Measurements from ENCODE around the gene DAGLA.
A peak's percentile ranks its signal among the peaks of the same experiment; 100 is the strongest.

The DAGLA gene

GRCh38 chr11:61711498-61711897 lies 31.3 kb downstream of the DAGLA start:
- DNase-seq, result peak; percentile 87

- peak; percentile 69 for DNase-seq
Measured at GRCh38 chr11:61712314-61712713, 32.1 kb downstream of the DAGLA start.

- DNase-seq, result no peak
Measured at GRCh38 chr11:61712846-61713245, 32.7 kb downstream of the DAGLA start.

- DNase-seq, result no peak
Measured at GRCh38 chr11:61713464-61713863, 33.3 kb downstream of the DAGLA start.

- DNase-seq, result no peak
Measured at GRCh38 chr11:61713906-61714305, 33.7 kb downstream of the DAGLA start.

- no peak for DNase-seq
Measured at GRCh38 chr11:61714316-61714715, 34.1 kb downstream of the DAGLA start.

GRCh38 chr11:61714916-61715315 lies 34.7 kb downstream of the DAGLA start:
- no peak for DNase-seq

GRCh38 chr11:61715867-61716266 lies 35.7 kb downstream of the DAGLA start:
- no peak for DNase-seq

GRCh38 chr11:61716478-61717285 lies 36.5 kb downstream of the DAGLA start:
- no peak for DNase-seq

GRCh38 chr11:61717286-61718033 lies 37.3 kb downstream of the DAGLA start:
- no peak for DNase-seq

GRCh38 chr11:61718046-61718531 lies 37.9 kb downstream of the DAGLA start:
- DNase-seq, result no peak

GRCh38 chr11:61718621-61719302 lies 38.6 kb downstream of the DAGLA start:
- no peak for DNase-seq

- no peak for DNase-seq
Measured at GRCh38 chr11:61719978-61720377, 39.8 kb downstream of the DAGLA start.

GRCh38 chr11:61720597-61720996 lies 40.4 kb downstream of the DAGLA start:
- no peak for DNase-seq

- no peak for DNase-seq
Measured at GRCh38 chr11:61724437-61724836, 44.2 kb downstream of the DAGLA start.

GRCh38 chr11:61725781-61726231 lies 45.6 kb downstream of the DAGLA start:
- no peak for DNase-seq

GRCh38 chr11:61726775-61727174 lies 46.6 kb downstream of the DAGLA start:
- DNase-seq, result no peak

GRCh38 chr11:61727401-61727811 lies 47.2 kb downstream of the DAGLA start:
- no peak for DNase-seq

- no peak for DNase-seq
Measured at GRCh38 chr11:61728066-61728939, 48.1 kb downstream of the DAGLA start.

GRCh38 chr11:61728940-61729219 lies 48.7 kb downstream of the DAGLA start:
- no peak for DNase-seq

GRCh38 chr11:61730240-61730994 lies 50.2 kb downstream of the DAGLA start:
- no peak for DNase-seq

Data from NCI-H1694 (cell line).